ENCODE results near the gene SAPCD2.

DNA sequence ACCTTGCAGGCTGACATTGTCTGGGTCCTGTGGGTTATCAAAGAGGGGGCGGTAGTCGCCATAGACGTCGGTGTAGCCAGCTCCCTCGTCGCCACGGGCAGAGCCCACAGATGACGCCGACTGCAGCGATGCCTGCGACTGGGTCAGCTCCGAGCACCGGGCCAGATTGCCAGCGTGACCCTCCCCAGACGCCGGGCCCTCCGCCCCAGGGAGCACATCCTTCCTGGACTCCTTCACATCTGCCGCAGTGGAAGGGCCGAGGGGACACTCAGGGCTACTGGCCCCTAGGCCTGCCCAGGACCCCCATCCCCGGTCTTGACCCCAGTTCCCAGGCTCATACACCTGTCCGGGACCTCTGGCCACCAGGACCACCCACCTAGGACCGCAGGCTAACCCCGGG lies 56.2 kb downstream of the SAPCD2 start:
- TF ChIP-seq ELF4 (IDR thresholded peaks at IDR 0.05) (no peak), FOXA1 (IDR thresholded peaks at IDR 0.05) (no peak)
